NCI-H82 (cell line): Measurements from ENCODE around the gene SNX5.

ENCODE experiments used
- DNase-seq: peaks from one replicate; lab custom pipeline; 2025; lab: John Stamatoyannopoulos, UW

The SNX5 gene

DNA sequence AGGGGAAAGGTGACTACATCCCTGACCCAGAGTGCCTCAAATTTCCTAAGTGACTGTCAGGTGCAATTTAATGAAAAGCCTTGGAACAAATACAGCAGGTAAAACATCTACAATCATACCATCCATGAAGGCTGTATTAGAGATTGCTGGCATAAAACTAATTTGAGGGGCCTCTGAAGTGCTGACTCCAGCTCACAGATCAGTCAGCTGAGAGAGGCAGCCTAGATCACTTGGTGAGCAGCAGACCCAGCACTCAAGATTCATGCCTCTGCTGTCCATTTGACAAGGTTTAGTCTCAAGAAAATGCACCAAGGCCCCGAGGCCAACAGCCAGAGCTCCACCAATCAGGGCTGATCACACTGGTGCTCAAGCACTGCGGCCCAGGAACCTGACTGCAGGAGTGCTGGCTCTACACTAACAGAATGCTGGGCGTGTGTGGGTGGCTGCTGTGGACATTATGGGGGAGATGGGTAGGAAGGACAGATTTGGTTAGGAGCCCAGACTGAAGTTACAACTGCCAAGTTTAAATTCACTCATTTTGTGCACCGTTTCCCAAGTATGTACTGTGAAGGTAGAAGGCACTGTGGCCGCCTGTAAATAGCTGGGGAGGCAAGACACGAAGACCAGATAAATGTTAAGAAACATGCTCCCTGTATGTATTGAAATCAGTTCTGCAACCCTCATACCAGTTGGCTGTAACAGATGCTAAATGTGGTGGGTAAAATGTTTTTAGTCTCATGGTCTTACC is 28.2 kb downstream of the SNX5 start:
- DNase-seq, result peak; percentile 71

GRCh38 chr20:17939622-17940223 is 28.9 kb downstream of the SNX5 start:
- peak; percentile 67 for DNase-seq

DNA sequence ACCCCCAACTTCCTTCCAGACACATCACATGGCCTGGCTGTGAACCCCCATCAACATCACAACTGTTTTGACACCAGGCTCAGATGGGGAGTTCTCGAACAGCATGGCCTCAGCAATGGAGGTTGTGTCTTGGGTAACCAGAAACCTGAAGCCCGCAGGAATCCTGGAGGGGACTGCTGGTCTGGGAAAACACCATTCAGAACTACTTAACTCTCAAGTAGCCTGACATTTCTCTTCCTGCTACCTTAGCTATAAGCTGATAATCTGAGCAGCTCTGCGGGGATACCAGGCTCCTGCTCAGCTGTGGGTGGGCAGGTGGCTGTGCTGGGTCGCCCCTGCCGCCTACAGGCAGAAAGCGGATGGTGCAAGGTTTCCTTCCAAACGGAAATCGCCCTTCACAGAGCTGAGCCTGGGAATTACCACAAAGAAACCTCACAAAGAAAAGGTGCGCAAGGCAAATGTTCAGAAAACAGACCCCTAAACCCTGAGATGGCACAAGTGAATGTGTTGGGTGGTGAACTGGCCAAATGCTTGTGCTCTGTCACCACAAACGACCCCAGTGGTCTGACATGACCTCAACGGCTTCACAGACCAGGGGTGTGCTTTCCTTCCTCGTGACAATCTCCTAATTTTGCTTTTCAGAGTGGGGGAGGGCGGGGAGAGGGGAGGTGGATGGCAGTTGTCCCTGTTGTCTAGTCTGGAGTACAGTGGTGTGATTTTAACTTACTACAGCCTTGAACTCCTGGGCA is 29.5 kb downstream of the SNX5 start:
- DNase-seq, result peak; percentile 96

DNA sequence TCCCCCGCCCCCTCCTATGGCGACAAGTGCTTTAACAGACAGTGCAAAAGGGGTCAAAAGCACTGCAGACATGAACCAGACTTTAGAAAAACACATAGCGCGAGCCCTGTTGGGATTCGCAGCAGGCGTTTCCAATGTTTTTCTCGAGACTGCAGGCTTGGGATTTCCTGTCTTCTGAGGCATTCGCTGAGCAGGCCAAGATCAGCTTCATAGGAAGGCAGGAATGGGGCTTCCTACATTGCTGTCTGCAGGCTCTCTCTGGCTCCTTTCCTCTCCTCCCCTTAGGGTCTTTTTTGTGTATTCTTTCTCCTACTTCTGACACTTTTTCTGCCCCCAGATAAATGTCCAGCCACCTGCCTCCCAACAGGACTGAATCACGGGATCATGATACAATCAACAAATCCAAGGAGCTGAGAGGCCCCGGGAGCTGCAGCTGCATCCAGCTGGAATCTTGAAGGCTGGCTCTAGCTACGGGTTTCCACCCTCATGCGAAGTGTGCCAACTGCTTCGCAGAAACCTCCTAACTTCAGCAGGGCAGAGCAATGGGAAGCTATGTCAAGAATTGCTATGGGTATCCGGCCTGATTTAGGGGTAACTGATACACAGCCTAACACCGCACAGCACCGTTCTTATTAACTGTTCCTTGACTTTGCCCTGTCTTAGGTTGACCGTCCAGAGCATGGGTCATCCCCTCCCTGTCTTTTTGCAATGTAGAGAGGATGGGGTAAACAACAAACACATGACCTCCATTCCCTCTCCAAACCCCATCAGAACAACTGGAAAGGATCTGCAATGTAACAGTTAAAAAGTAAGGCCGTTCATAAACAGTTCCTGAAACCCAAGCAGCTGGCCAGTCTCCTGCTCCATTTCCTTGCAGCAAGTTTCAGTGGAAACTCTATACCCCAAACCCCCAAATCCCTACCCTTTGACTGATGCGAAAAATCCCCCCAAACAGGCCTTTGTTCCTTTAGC is 31.5 kb downstream of the SNX5 start:
- DNase-seq, result no peak

- no peak for DNase-seq
These were observed 32.3 kb downstream of the SNX5 start for GRCh38 chr20:17936286-17936760.

DNA sequence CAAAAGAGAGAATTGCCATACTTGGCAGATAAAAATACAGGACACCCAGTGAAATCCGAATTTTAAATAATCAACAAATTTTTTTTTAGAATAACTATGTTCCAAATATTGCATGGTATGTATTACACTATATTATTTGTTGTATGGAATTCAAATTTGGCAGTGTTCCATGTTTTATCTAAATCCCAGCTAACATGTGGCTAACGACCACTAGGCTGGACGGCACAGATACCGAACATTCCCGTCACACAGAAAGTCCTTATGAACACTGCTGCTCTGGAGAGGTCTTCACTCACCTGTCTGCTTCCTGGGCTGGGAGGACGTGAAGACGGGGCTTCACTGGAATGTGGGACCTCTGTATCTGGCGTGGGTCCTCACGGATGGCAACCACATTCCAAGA is 32.8 kb downstream of the SNX5 start:
- DNase-seq, result no peak

DNA sequence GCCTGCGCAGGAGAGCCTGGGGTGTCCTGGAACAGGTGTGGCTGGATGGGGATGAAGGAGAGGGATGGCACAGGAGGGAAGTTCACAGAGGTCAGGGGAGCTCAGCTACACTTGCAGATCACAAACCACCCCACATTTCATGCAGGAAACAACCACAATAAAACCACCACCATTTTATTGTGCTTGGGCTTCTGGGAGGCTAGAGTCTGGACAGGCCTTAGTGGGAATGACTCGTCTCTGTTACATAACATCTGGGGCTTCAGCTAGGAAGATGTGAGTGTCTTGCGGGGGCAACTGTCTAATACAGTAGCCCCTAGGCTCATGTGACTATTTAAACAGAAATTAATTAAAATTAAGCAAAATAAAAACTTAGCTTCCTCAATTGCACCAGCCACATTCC is 33.4 kb downstream of the SNX5 start:
- no peak for DNase-seq

GRCh38 chr20:17934141-17934862 is 34.3 kb downstream of the SNX5 start:
- no peak for DNase-seq

- DNase-seq, result no peak
These were observed 34.9 kb downstream of the SNX5 start for GRCh38 chr20:17933711-17934110.

- DNase-seq, result no peak
These were observed 35.5 kb downstream of the SNX5 start for GRCh38 chr20:17933121-17933520.

DNA sequence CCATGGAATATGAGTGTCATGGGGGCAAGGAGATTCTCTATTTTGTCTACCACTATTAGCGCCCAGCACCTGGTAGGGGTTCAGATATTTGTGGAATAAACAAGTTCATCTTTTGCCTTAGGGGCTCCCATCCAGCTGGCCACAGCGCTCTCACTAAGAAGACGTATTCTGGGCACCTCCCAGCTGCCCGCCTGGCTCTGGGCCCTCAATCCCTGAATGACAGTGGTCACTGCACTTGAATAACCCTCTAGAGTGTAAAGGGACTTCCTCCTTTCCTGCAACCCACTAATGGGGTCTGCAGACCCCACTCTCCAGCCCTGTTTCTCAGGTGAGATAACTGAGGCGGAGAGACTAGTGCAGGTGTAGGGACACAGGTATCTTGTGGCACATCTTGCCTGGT is 36.2 kb downstream of the SNX5 start:
- no peak for DNase-seq

DNA sequence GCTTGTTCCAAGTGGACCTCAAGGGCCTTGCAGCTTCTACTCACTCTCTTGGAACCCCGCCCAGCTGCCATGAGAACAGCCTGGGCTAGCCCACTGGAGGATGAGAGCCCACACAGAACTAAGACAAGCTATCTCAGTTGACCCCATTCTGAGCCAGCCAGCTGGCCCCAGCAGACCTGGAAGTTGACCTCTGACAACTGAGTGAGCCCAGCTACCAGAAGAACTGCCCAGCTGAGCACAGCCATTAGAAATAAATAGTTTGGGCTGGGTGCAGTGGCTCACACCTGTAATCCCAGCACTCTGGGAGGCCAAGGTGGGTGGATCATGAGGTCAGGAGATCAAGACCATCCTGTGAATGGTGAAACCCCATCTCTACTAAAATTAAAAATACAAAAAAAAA is 37.1 kb downstream of the SNX5 start:
- no peak for DNase-seq

GRCh38 chr20:17928633-17929311 is 39.8 kb downstream of the SNX5 start:
- no peak for DNase-seq

- DNase-seq, result no peak
These were observed 40.4 kb downstream of the SNX5 start for GRCh38 chr20:17928211-17928611.

DNA sequence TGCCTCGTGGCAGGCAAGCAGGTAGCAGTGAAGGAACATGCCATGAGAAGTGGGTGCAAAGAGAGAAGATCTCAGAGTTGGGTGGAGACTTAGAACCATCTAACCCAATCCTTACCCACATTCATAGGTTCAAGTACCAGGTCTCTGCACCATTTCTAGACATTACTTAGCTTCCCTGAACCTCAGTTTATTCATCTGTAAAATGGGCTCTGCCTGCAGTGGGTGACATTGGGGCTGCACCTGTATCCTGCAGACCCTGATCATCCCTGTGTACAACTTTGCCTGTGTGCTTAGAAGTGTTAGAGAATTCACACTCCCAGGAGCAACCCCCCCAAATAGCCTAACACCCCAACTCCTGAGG is 42.7 kb downstream of the SNX5 start:
- no peak for DNase-seq

GRCh38 chr20:17925141-17925939 is 43.3 kb downstream of the SNX5 start:
- peak; percentile 68 for DNase-seq

GRCh38 chr20:17921774-17922173 is 46.8 kb downstream of the SNX5 start:
- DNase-seq, result no peak

DNA sequence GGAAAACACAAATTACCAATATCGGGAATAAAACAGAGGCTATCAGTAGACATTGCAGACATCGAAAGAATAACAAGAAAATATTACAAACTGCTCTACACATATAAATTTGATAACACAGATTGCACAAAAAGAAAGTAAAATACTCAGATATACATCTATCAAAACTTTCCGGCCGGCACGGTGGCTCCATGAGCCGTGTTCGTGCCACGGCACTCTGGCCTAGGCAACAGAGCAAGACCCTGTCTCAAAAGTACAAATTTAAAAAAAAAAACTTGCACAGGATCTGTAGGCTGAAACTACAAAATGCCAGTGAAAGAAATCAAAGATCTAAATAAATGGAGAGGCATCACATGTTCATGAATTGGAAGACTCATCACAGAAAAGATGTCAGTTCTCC is 49.4 kb downstream of the SNX5 start:
- no peak for DNase-seq

DNA sequence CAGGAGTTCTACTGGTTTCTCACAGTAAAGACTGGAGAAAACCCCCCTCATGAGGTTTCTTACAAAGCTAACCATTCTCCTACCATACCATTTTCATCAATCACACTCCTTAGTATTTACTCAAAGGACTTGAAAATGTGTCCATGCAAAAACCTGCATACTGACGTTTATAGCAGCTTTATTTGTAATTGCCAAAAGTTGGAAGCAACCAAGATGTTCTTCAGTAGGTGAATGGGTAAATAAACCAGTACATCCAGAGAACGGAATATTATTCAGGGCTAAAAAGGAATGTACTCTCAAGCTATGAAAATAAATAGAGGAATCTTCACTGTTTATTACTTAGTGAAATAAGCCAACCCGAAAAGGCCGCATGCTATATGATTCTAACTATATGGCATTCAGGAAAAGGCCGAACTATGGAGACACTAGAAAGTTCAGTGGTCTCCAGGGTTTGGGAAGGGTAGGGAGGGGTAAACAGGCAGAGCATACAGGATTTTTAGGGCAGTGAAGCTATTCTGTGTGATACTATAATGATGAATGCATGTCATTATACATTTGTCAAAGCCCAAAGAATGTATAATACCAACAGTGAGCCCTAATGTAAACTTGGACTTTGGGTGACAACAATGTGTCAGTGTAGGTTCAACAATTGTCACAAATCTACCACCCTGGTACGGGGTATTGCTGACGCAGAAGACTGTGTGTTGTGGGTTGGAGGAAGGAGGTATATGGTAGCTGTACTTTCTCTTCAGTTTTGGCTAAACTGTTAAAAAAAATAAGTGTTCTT is 50.6 kb downstream of the SNX5 start:
- DNase-seq, result no peak
